ENCODE measurements around the gene SEPTIN11.

Gene SEPTIN11

GRCh38 chr4:76949276-76950051 is at the start of gene SEPTIN11:
Gene SEPTIN11 (plus strand): TSS chr4:76949752. CDS start chr4:76949904, 152 bp downstream.
- peak; percentile 45 to 90 (median 84) for DNase-seq

- no peak for DNase-seq
These were observed 47.2 kb upstream of the SEPTIN11 start for GRCh38 chr4:76902233-76902890.

- no peak for DNase-seq
These were observed 44.8 kb upstream of the SEPTIN11 start for GRCh38 chr4:76904646-76905190.

- no peak for DNase-seq
These were observed 44.0 kb upstream of the SEPTIN11 start for GRCh38 chr4:76905521-76905920.

GRCh38 chr4:76909711-76910110 is 39.8 kb upstream of the SEPTIN11 start:
- DNase-seq: no peak

- DNase-seq: no peak
These were observed 28.8 kb upstream of the SEPTIN11 start for GRCh38 chr4:76920715-76921114.

GRCh38 chr4:76923619-76924357 is 25.8 kb upstream of the SEPTIN11 start:
- no peak for DNase-seq

- DNase-seq: no peak
These were observed 22.7 kb upstream of the SEPTIN11 start for GRCh38 chr4:76926841-76927240.

GRCh38 chr4:76930685-76931084 is 18.9 kb upstream of the SEPTIN11 start:
- DNase-seq: no peak

GRCh38 chr4:76931087-76931486 is 18.5 kb upstream of the SEPTIN11 start:
- DNase-seq: no peak

- DNase-seq: no peak
These were observed 17.8 kb upstream of the SEPTIN11 start for GRCh38 chr4:76931576-76932276.

GRCh38 chr4:76939184-76939583 is 10.4 kb upstream of the SEPTIN11 start:
- no peak for DNase-seq

GRCh38 chr4:76943129-76943620 is 6.4 kb upstream of the SEPTIN11 start:
- no peak for DNase-seq

- peak in 8 of 14 donors; percentile 4 to 82 (median 16) for DNase-seq
These were observed 5.8 kb upstream of the SEPTIN11 start for GRCh38 chr4:76943790-76944189.

- DNase-seq: no peak
These were observed 2.2 kb upstream of the SEPTIN11 start for GRCh38 chr4:76947369-76947768.

- peak in 13 of 14 donors; percentile 48 to 83 (median 74) for DNase-seq
These were observed 893 bp upstream of the SEPTIN11 start for GRCh38 chr4:76948443-76949275.

- peak in 11 of 14 donors; percentile 46 to 69 (median 55) for DNase-seq
These were observed 752 bp downstream of the SEPTIN11 start for GRCh38 chr4:76950052-76950955.

- peak in 2 of 14 donors; percentile 37 to 46 for DNase-seq
These were observed 1.6 kb downstream of the SEPTIN11 start for GRCh38 chr4:76950956-76951671.

- DNase-seq: no peak
These were observed 2.1 kb downstream of the SEPTIN11 start for GRCh38 chr4:76951672-76952010.
